SK-N-DZ (cell line): ENCODE results near the gene SELPLG. TPM values are rescaled to one million over a fixed set of nuclear protein-coding genes. Genes with fewer than 3 reads are reported as not detected.
"Not testable (repeated sequence)": the region's sequence is repeated elsewhere in the genome, so short reads cannot be mapped to it uniquely, and the experiment has no call there.

Experiments
- DNase-seq: peaks from one replicate; pipeline ENCODE4 v3.0.0-alpha.2; 2015; ENCODE audit warnings: low spot score
- polyA plus RNA-seq, 2 experiments: library from polyadenylated mRNA; depleted of rRNA; stranded (reverse); fragments of >200 nt; gene quantifications; 2 replicates each; pipeline ENCODE4 v1.2.3, GENCODE V29; 2014

The SELPLG gene
- polyA plus RNA-seq (2014; cell fraction: cytosol; rRNA removed): not detected in 2 replicates
- polyA plus RNA-seq (2014; cell fraction: nucleus; rRNA removed): not detected in 2 replicates

DNA sequence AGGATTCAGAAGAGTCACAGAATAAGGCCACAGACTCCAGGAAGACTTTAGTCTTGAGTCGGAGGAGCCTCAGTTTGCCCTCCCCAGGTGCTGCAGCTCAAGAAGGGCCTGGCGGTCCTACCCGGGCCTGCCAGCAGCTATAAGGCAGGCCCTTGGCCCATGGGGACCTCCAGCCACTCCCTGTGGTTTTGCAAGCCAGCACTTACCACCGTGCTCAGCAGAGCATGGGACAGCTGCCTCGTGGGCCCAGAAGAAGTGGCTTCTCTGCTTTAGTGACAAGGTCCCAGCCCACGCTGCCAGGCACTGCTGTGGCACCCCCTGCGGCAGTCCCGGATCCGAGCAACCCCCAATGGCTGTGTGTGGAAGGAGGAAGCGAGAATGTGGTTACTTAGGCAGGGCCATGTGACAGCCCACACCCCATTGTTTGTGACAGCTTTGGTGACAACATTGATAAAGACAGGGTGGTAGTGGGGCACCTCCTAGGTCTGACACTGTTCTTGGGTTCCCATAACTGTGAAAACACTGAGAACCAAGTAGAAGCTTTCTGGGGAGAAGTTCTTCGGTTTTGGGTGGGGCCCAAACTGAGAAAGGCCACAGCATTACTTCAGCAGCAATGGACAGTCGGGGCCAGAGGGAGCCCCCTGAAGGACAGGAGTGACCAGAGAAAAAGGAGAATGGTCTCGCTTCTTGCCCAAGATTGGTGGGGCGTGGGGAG is at the start of gene SELPLG:
SELPLG (minus strand) TSS at position 361 of the 715 bp plus-strand sequence. CDS start 9,587 bp downstream, outside the sequence.
- DNase-seq: no peak

- DNase-seq: no peak
Observed at GRCh38 chr12:108681317-108681716, 47.6 kb upstream of the SELPLG start.

- no peak for DNase-seq
Observed at GRCh38 chr12:108679106-108679681, 45.5 kb upstream of the SELPLG start.

DNA sequence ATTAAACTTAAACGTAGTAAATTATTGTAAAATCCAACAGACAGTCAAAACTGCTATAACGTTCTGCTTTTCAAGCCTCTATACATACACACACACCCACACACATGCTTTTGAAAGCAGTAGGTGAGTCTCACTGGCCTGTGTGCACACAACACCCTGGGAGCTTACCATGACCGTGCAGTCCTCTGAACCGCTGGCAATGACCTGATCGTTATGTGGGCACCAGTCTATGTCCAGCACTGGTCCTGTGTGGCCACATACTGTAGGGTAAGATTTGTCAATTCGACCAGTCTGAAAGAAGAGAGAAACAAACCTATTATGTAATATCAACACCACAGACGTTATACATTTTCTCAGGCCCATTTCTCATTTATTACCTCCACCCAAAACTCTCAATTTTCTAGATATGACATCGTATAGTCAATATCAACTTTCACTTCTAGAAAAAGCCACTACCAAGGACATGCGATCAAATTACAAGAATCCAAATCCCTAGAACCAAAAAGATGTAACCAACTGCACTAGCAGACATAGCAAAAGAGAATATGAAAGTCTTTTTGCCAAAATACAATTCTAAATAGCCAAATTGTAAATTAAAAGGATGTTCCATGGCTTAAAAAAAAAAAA is 44.5 kb upstream of the SELPLG start:
- no peak for DNase-seq

DNA sequence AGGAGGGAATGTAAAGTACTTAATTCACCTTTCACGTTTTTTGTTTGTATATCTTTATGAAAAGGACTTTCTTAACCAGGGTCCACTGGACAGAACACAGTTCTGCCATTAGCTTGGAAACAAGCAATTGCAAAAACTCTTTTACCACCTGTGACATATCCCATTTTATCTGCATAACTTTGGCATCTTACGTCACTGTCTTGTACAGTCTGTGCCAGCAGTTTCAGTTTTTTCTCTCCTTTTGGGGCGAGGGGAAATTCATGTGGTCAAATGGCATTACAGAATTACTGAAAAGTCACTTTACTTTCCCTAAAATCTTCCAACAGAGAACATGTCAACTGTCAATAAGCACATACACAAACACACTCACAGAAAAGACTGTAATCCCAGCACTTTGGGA is 43.7 kb upstream of the SELPLG start:
- DNase-seq: no peak

DNA sequence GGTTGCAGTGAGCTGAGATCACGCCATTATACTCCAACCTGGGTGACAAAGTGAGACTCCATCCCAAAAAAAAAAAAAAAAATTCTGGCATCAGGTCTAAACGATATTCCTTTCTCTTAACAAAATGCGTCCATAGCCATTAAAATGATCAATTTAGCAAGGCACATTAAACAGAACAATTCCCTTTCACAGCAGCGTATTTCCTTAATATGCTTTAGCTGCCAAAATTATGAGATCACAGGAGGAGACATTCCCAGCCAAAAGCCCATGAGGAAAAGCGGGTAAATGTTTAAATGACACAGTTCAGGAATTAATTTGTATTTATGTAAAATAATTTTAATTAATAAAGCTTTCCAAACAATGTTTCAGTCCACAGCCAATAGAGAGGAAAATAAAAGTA is 43.0 kb upstream of the SELPLG start:
- DNase-seq: no peak

DNA sequence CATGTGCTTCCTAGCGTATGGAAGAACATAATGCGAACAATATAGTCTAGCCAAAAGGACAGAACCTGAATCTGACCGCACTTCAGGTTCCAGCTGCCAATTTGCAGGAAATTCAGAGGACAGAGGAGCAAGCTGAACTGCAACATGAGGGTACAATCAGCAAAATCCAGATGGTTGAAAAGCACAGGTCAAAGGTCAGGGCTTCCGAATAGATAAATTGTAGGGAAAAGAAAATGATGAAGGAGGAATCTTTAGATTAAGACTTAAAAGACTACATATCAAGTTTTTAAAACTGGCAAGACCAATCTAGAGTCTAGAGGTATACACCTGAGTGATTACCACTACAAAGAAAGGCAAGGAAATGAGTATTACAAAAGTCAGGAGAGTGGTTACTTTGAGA is 42.1 kb upstream of the SELPLG start:
- DNase-seq: no peak

DNA sequence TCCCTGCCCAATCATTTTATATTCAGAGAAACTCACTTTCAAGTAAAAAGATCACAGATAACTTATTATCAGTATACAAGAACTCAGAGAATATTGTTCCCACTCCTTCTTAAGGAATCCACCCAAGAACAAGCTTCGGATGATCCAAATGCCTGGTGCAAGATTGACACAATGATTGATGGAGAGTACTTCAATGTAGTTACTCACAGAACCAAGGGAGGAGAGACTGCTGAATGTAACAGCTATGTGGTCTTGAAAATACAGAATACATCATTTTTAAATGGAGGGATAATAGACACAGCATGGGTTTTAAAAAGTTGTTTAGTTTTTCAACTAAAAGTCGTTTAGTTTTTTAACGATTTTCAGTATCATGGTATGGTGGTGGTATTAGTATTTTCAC is 38.4 kb upstream of the SELPLG start:
- DNase-seq: no peak

DNA sequence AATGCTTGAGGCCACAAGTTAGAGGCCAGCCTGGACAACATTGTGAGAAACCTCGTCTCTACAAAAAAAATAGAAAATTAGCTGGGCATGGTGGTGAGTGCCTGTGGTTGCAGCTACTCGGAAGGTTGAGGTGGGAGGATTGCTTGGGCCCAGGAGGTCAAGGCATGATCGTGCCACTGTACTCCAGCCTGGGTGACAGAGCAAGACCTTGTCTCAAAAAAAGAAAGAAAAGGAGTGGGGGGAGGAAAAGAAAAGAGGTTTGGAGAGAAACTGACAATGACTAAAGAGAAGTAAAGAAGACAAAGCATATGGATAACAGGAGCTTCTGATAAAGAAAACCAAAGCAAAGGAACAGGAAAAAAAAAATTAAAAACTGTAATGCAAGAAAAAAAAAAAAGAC is 37.4 kb upstream of the SELPLG start:
- DNase-seq: no peak

- DNase-seq: no peak
Observed at GRCh38 chr12:108670066-108670631, 36.5 kb upstream of the SELPLG start.

DNA sequence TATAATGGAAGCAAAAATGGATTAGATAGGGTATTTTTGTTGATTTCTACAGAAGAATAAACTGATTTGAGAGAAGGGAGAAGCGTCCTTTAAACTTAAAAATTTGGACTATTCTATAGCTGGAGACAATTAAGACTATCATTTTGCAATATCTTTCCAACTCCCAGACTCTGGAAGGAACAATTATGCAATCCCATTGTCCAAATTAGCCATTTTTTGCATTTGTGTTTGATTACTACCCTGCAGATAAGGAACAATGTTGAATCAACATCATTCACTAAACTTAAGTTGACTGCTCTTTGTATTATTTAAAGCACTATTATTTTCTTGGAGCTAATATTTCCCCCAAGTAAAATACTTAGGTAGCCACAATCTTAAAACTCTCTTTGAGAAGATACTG is 34.8 kb upstream of the SELPLG start:
- no peak for DNase-seq

DNA sequence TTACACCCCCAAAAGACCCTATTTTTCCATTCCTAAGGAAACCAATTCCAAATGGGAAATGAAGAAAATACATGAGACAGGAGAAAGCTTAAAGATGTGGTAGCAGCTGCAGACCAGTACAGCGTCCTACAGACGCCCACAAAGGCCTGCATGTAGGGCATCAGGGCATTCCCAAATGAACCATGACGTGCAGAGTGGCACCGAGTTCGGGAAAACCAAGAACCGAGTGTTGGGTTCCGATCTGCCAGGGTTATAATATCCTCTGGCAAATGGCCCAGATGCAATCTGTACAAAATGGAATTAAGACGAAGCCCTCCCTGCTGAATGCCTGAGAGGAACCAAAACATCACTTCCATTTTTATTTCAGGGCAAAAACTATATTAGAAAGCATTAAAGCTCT is 34.4 kb upstream of the SELPLG start:
- no peak for DNase-seq

GRCh38 chr12:108667349-108667748 is 33.7 kb upstream of the SELPLG start:
- no peak for DNase-seq

DNA sequence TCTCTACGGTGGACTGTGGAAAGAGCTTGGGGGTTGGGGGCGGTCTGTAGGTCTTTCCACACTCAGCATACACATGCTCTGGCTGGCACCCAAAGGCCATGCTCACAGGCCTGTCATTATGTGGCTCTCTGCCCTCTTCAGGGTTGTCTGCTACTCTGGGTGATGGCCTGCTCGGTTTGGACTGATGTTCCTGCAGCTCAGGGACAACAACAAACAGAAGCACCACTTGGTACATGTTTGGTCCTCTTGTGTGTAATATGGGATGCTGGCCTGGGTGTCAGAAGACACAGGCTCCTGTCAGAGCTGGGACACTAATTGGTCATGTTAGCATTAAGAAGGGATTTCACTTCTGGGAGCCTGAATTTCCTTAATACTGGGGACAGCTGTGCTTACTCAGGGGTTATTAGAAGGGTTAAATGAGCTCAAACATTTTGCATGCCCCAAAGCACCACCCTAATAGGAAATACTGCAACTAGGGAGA is 32.7 kb upstream of the SELPLG start:
- DNase-seq: no peak

DNA sequence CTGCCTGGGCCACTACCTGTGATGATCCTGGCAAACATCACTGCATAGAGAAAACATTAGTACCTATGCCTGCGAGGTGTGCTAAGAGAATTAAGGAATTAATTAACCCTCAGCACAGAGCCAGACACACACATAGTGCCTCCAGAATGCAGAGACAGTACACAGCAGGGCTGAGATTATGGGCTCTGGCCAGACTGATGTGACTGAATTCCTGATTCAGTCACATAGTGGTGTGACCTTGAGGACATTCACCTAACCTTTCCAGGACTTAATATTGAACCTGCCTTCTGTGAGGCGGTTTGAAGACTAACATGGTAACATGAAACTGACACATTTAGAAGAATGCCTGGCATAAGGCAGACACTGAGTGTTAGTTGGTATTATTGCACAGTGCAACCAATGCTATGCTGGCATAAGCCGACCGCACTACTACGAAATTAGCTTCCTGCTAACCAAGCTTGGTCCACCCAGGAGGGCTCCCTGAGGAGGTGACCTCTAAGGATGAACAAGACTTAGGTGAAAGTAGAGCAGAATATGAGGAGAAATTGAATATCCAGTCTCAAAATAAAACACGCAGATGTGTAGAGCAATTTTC is 32.0 kb upstream of the SELPLG start:
- no peak for DNase-seq

DNA sequence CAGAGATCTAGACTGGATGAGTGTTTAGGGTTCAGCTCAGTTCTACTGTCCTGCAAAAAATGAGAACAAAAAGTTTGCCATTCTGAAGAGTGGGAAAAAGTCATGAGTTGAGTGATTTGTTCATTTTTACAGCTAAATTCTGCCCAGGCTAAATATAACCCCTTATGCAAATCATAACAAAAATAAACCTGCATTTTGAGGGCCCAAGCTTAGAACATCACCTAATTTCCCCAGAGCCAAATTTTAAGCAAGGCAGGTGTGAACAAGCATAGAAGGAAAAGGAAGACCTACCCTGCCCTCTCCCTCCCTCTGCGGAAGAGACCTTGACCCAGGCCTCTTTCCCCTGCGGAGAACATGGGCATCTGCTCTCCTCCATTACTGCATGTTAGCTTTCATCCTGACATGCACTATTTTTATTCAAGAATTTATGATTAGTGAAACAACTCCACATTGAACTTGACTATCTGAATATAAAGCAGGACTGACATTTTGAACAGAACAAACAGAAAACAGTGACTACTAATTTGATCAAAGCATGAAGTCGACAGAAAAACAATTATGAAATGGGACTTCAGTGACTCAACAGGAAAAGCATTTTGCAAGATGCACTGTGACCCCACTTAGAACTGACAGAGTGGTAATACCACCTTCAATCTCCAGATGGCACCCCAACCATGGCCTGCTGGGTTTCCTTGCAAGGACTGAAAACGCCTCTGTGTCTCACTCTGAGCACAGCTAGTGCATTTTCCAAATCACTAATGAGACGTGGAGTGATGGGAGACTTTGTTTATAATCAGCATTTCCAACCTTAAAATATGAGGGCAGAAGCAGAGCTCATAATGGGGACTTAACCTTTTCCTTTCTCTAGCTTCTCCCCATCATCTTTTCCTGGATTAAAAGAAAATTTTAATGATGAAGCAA is 30.9 kb upstream of the SELPLG start:
- DNase-seq: peak; percentile 82

DNA sequence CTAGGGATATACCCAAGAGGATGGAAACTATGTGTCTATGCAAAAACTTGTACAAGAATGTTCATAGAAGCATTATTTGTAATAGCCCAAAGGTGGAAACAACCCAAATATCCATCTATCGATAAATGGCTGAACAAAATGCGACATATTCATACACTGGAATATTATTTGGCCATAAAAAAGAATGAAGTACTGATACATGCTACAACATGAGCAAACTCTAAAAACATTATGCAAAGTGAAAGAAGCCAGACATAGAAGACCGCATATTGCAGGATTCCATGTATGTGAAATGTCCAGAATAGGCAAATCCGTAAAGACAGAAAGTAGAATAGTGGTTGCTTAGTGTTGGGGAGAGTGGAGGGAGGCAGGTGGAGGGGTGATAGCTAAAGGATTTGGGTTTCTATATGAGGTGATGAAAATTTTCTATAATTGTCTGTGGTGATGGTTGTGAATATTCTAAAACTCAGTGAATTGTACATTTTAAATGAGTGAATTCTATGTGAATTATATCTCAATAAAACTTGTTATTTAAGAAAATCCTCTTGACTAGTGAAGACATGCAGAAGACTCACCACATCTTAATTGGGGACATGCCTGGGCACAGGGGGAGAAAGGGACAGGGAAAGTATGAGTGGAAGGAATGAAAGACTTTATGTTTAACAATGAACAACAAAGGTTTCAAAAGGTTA is 29.8 kb upstream of the SELPLG start:
- no peak for DNase-seq

DNA sequence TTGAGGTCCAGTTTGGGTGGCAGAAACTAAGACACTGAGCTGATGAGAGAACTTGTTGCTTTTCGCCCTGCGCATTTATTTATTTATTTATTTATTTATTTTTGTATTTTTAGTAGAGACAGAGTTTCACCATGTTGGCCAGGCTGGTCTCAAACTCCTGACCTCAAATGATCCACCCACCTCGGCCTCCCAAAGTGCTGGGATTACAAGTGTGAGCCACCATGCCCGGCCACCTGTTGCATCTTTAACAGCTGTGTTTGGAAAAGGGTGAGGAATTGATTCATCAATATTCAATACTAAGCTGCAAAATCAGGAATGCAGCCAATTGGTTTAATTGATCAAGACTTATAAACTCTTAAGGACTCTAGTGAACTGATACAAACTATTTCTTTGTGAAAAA is 24.4 kb upstream of the SELPLG start:
- not testable (repeated sequence) for DNase-seq

- no peak for DNase-seq
Observed at GRCh38 chr12:108657130-108657745, 23.5 kb upstream of the SELPLG start.

- DNase-seq: not testable (repeated sequence)
Observed at GRCh38 chr12:108656247-108656646, 22.6 kb upstream of the SELPLG start.
